Loucy (cell line): ENCODE results near the gene TRABD2B.

Experiments used
- H2AFZ ChIP-seq: fragments of 200-600 bp; sonication (generic); 2 replicates; pipeline ENCODE4 v1.6.0; 2016; ENCODE audit warnings: antibody characterized with exemption, mild to moderate bottlenecking, low read length, moderate library complexity
- H3F3A ChIP-seq: fragments of 200-600 bp; 2 replicates; pipeline ENCODE4 v1.6.0; 2016; ENCODE audit warnings: antibody characterized with exemption, low read depth, mild to moderate bottlenecking
- H3K27me3 ChIP-seq: fragments of 200-600 bp; sonication (generic); 2 replicates; pipeline ENCODE4 v1.6.1; 2014; ENCODE audit warnings: low read length, mild to moderate bottlenecking; ENCODE audit not compliant: insufficient read depth, poor library complexity, severe bottlenecking
- H3K36me3 ChIP-seq: fragments of 200-600 bp; sonication (generic); 2 replicates; pipeline ENCODE4 v1.6.1; 2016; ENCODE audit warnings: low read length; ENCODE audit not compliant: insufficient read depth
- H3K4me1 ChIP-seq: fragments of 200-600 bp; sonication (generic); 2 replicates; pipeline ENCODE4 v1.5.1; 2014; ENCODE audit warnings: low read length, mild to moderate bottlenecking; ENCODE audit not compliant: insufficient read depth, poor library complexity, severe bottlenecking
- H3K4me2 ChIP-seq: fragments of 200-600 bp; sonication (generic); 2 replicates; pipeline ENCODE4 v1.6.0; 2014; ENCODE audit warnings: antibody characterized with exemption, low read length, low read depth, mild to moderate bottlenecking; ENCODE audit not compliant: poor library complexity, severe bottlenecking
- H3K4me3 ChIP-seq: fragments of 200-600 bp; sonication (generic); 2 replicates; pipeline ENCODE4 v1.5.1; 2014; ENCODE audit warnings: low read length, mild to moderate bottlenecking, mixed read lengths; ENCODE audit not compliant: poor library complexity, severe bottlenecking
- H3K79me2 ChIP-seq: fragments of 200-600 bp; sonication (generic); 2 replicates; pipeline ENCODE4 v1.6.1; 2014; ENCODE audit warnings: low read length; ENCODE audit not compliant: insufficient read depth
- H3K9ac ChIP-seq: fragments of 200-600 bp; sonication (generic); 2 replicates; pipeline ENCODE4 v1.6.0; 2014; ENCODE audit warnings: mild to moderate bottlenecking, low read depth, low read length, moderate library complexity; ENCODE audit not compliant: poor library complexity, severe bottlenecking
- H3K9me2 ChIP-seq: fragments of 200-600 bp; sonication (generic); replicated peaks from 2 replicates; pipeline ENCODE4 v1.6.1; 2016; ENCODE audit warnings: low read depth, low read length, mixed read lengths
- H3K9me3 ChIP-seq: fragments of 200-600 bp; sonication (generic); 2 replicates; pipeline ENCODE4 v1.6.1; 2014; ENCODE audit warnings: mild to moderate bottlenecking, antibody characterized with exemption, low read length, low read depth; ENCODE audit not compliant: insufficient read depth
- H4K20me1 ChIP-seq: fragments of 200-600 bp; sonication (generic); 2 replicates; pipeline ENCODE4 v1.6.0; 2014; ENCODE audit warnings: antibody characterized with exemption, low read length, mild to moderate bottlenecking; ENCODE audit not compliant: insufficient read depth, poor library complexity, severe bottlenecking
- EZH2phosphoT487 ChIP-seq: fragments of 200-600 bp; IDR thresholded peaks from 2 replicates; pipeline ENCODE4 v1.6.1; 2018; ENCODE audit warnings: antibody characterized with exemption, mild to moderate bottlenecking, moderate library complexity, borderline replicate concordance
- TF ChIP-seq, protein P1 (sequence below): fragments of 200-600 bp; sonication (generic); conservative IDR thresholded peaks from 2 replicates; pipeline ENCODE4 v1.5.1; 2014; ENCODE audit warnings: mild to moderate bottlenecking, antibody characterized with exemption, low read length

The TRABD2B gene

DNA sequence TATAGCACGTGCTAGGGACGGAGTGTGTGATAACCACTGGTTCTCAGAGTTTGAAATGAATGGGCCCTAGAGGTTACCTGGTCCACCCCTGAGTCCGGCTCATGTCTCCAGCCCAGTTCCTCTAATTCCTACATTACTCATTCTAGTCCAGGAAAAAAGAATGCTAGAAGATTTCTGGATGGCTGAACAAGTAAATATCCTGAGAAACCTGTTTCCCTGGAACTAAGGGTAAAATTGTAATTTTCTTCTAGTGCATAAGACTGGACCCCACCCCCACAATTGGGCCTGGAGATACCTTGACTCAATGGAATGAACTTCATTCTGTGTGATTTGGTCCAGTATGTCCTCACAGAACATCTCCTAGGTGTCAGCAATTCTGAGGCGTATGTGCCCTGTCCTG is 208.4 kb downstream of the TRABD2B start:
- Histone ChIP-seq H3K79me2 (no peaks in the 10 kb centered on the region), H3K9me2 (no peaks in the 10 kb centered on the region), H3K36me3 (no peaks in the 10 kb centered on the region), H4K20me1 (no peaks in the 10 kb centered on the region), H3K9me3 (no peaks in the 10 kb centered on the region), H3K4me1 (no peaks in the 10 kb centered on the region), H3K4me2 (no peak overlapping the region), H3K27me3 (no peaks in the 10 kb centered on the region), H3F3A (no peaks in the 10 kb centered on the region), H3K4me3 (no peak overlapping the region), H3K9ac (no peak overlapping the region), H2AFZ (no peak overlapping the region)
- TF ChIP-seq EZH2phosphoT487 = no peak
- TF ChIP-seq, protein P1, sequence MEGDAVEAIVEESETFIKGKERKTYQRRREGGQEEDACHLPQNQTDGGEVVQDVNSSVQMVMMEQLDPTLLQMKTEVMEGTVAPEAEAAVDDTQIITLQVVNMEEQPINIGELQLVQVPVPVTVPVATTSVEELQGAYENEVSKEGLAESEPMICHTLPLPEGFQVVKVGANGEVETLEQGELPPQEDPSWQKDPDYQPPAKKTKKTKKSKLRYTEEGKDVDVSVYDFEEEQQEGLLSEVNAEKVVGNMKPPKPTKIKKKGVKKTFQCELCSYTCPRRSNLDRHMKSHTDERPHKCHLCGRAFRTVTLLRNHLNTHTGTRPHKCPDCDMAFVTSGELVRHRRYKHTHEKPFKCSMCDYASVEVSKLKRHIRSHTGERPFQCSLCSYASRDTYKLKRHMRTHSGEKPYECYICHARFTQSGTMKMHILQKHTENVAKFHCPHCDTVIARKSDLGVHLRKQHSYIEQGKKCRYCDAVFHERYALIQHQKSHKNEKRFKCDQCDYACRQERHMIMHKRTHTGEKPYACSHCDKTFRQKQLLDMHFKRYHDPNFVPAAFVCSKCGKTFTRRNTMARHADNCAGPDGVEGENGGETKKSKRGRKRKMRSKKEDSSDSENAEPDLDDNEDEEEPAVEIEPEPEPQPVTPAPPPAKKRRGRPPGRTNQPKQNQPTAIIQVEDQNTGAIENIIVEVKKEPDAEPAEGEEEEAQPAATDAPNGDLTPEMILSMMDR = no peak

DNA sequence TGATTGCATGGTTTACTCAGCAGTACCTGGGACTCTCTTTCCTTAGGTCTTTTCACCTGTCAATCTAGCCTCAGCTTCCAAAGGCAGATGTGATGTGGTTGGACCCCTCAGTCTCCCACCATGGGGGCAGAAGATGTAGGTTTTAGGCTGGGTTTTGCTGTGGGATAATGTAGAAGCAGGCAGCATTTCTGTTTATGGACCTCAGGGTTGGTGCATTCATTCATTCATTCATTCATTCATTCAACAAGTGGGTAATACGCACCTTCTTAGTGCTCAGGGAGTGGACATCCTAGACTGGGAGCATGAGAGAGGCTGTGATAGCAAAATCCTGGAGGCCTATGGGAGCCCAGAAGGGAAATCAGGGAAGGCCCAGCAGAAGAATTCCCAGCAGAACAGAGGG is 209.6 kb downstream of the TRABD2B start:
- Histone ChIP-seq H3F3A (no peaks in the 10 kb centered on the region), H3K27me3 (no peaks in the 10 kb centered on the region), H3K79me2 (no peaks in the 10 kb centered on the region), H3K4me2 (no peak overlapping the region), H3K36me3 (no peaks in the 10 kb centered on the region), H3K9ac (no peak overlapping the region), H4K20me1 (no peaks in the 10 kb centered on the region), H2AFZ (no peak overlapping the region), H3K4me1 (no peaks in the 10 kb centered on the region), H3K9me3 (no peaks in the 10 kb centered on the region), H3K4me3 (no peak overlapping the region), H3K9me2 (no peaks in the 10 kb centered on the region)
- TF ChIP-seq, protein P1 = no peak
- TF ChIP-seq EZH2phosphoT487 = no peak

DNA sequence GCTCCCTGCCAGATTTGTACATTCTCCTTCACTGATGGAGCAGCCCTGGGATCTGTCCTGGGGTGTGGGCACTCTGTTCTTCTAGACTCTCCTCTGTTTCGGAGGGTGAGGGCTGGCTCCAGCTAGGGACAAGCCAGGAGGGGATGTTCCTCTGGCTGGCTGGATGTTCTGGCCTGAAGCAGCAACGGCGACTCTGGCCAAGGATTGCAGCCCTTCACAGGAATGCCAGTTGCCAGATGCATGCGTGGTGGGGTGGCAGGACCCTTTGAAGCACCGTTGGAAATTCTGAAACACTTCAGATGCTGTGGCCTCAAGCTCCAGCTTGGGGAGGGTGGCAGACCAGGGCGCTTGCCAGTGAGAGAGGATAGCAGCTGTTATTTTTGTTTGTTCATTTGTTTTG is 210.9 kb downstream of the TRABD2B start:
- H3K79me2 ChIP-seq = no peaks in the 10 kb centered on the region
- no peaks in the 10 kb centered on the region for H3K27me3 ChIP-seq
- H3K9ac ChIP-seq = no peak overlapping the region
- TF ChIP-seq, protein P1 = no peak
- no peaks in the 10 kb centered on the region for H3F3A ChIP-seq
- H3K9me3 ChIP-seq = no peaks in the 10 kb centered on the region
- no peak overlapping the region for H2AFZ ChIP-seq
- H4K20me1 ChIP-seq = no peaks in the 10 kb centered on the region
- no peaks in the 10 kb centered on the region for H3K9me2 ChIP-seq
- H3K36me3 ChIP-seq = no peaks in the 10 kb centered on the region
- no peak overlapping the region for H3K4me2 ChIP-seq
- H3K4me1 ChIP-seq = no peaks in the 10 kb centered on the region
- H3K4me3 ChIP-seq = no peak overlapping the region
